Duodenal mucosa (tissue), 2 donors: Measurements from ENCODE around the gene RERE.
"Not testable (repeated sequence)": the region's sequence is repeated elsewhere in the genome, so short reads cannot be mapped to it uniquely, and the experiment has no call there.

Experiments
- H3K27ac ChIP-seq: one replicate; pipeline ENCODE4 v1.7.0; 2013; ENCODE audit warnings: low read depth, low read length
- H3K27me3 ChIP-seq, 2 donors: one replicate each; pipeline ENCODE4 v1.7.0; 2013; ENCODE audit warnings: low read length in 2 of 2, control low read depth in 1 of 2; ENCODE audit not compliant: insufficient read depth in 2 of 2, control insufficient read depth in 1 of 2
- H3K36me3 ChIP-seq, 2 donors: one replicate each; pipeline ENCODE4 v1.7.0; 2013; ENCODE audit warnings: low read length in 2 of 2, control low read depth in 1 of 2; ENCODE audit not compliant: insufficient read depth in 2 of 2, control insufficient read depth in 1 of 2
- H3K4me1 ChIP-seq, 2 donors: one replicate each; pipeline ENCODE4 v1.7.0; 2013; ENCODE audit warnings: low read length in 2 of 2, control low read depth in 1 of 2; ENCODE audit not compliant: insufficient read depth in 2 of 2, control insufficient read depth in 1 of 2
- H3K4me3 ChIP-seq, 2 donors: one replicate each; pipeline ENCODE4 v1.7.0; 2013; ENCODE audit warnings: low read length in 2 of 2, low read depth in 1 of 2
- H3K9ac ChIP-seq, 2 donors: one replicate each; pipeline ENCODE4 v1.7.0; 2013; ENCODE audit warnings: low read length in 2 of 2, low read depth in 1 of 2
- H3K9me3 ChIP-seq, 2 donors: one replicate each; pipeline ENCODE4 v1.7.0; 2013; ENCODE audit warnings: low read length in 2 of 2, control low read depth in 1 of 2; ENCODE audit not compliant: control insufficient read depth in 1 of 2

The RERE gene

GRCh38 chr1:8621785-8622348 is 195.6 kb downstream of the RERE start:
- H3K36me3 ChIP-seq, H3K27ac ChIP-seq, H3K4me1 ChIP-seq, H3K4me3 ChIP-seq, H3K9ac ChIP-seq, H3K9me3 ChIP-seq, H3K27me3 ChIP-seq: not testable (repeated sequence)

GRCh38 chr1:8621034-8621582 is 196.3 kb downstream of the RERE start:
- H3K4me3 ChIP-seq, H3K27ac ChIP-seq, H3K36me3 ChIP-seq, H3K9ac ChIP-seq, H3K27me3 ChIP-seq, H3K4me1 ChIP-seq, H3K9me3 ChIP-seq: not testable (repeated sequence)

- H3K4me1 ChIP-seq, H3K36me3 ChIP-seq, H3K9ac ChIP-seq, H3K27ac ChIP-seq, H3K27me3 ChIP-seq, H3K4me3 ChIP-seq, H3K9me3 ChIP-seq: not testable (repeated sequence)
Measured at GRCh38 chr1:8619917-8620502, 197.4 kb downstream of the RERE start.

GRCh38 chr1:8619419-8619818 is 198.0 kb downstream of the RERE start:
- not testable (repeated sequence) for H3K4me3 ChIP-seq, H3K36me3 ChIP-seq, H3K9ac ChIP-seq, H3K27me3 ChIP-seq, H3K27ac ChIP-seq, H3K9me3 ChIP-seq, H3K4me1 ChIP-seq

DNA sequence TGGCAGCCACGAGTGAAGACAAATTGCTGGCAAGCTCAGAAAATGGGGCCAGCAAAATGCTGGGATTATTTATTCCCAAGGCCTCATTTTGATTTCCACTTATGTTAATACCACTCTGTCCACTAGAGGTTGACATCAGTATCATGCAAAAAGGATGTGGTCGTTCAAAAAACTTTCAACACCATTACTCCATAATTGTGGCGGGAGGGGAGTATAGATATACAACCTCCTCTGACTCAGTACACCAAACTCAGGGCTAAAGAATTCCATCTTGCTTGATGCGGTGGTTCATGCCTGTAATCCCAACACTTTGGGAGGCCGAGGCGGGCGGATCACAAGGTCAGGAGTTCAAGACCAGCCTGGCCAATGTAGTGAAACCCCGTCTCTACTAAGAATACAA is 200.6 kb downstream of the RERE start:
- H3K36me3 ChIP-seq, H3K9me3 ChIP-seq, H3K4me3 ChIP-seq, H3K9ac ChIP-seq, H3K27ac ChIP-seq, H3K4me1 ChIP-seq, H3K27me3 ChIP-seq: not testable (repeated sequence)

DNA sequence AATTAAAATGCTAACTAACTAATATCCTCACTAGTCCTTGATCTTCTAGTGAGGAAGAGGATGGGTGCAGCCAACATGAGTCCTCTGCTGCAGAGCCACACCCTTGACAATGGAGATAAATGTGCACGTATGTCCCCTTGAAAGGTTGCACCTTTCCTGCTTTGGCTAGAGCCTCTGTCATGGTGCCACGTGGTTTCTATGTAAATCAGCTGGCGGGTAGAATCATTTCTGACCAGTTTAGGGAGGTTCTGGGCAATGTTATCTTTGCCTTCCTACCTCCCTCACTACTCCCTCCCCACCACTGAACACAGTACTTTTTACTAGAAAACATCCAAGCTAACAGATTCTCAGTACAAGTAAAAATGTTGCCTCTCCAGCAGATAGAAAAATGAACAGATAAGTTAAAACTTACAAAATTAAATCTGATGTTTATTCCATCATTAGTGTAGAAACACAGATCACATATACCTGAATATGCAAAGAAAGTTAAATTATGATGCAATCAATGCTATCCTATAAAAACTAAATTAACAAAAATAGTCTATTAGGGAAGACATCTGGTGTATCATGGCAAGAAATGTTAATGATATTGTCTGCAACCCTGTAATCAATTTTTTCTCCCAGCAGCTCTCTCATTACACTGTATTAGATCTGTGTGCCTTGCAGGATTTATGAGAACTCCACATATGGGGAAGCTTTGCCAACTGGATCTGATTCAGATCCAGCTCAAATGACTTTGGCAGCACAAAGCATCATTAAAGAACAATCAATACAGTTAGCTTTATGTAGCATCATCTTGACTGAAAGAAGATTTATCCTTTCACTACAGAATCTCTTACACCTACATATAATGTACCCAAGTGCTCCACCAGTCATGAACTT is 205.6 kb downstream of the RERE start:
- not testable (repeated sequence) for H3K27me3 ChIP-seq, H3K9ac ChIP-seq, H3K4me3 ChIP-seq, H3K27ac ChIP-seq, H3K4me1 ChIP-seq, H3K36me3 ChIP-seq, H3K9me3 ChIP-seq

DNA sequence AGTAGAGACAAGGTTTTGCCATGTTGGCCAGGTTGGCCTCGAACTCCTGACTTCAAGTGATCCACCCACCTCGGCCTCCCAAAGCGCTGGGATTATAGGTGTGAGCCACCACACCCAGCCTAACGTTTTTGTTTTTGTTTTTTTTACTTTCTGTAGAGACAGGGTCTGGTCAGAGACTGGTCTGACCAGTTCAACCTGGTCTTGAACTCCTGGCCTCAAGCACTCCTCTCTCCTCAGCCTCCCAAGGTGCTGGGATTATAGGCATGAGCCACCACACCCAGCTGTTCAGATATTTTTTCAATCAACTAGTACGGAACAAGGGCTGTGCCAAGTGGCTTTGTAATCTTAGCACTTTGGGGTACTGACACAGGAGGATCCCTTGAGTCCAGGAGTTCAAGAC is 209.5 kb downstream of the RERE start:
- Histone ChIP-seq H3K4me1 (peaks cover 0 to 4% of the 10 kb centered on the region in 2 donors), H3K9me3 (no peaks in the 10 kb centered on the region), H3K27me3 (no peaks in the 10 kb centered on the region), H3K36me3 (no peaks in the 10 kb centered on the region), H3K9ac (no peak overlapping the region), H3K4me3 (no peak overlapping the region), H3K27ac (no peak overlapping the region)

GRCh38 chr1:8604041-8604945 is 213.1 kb downstream of the RERE start:
- Histone ChIP-seq H3K27me3 (no peaks in the 10 kb centered on the region), H3K9ac (no peak overlapping the region), H3K4me1 (peaks cover 6% of the 10 kb centered on the region in 2 donors), H3K9me3 (no peaks in the 10 kb centered on the region), H3K27ac (no peak overlapping the region), H3K4me3 (no peak overlapping the region), H3K36me3 (peaks cover 0 to 3% of the 10 kb centered on the region in 2 donors)

- Histone ChIP-seq H3K4me3 (no peak overlapping the region), H3K4me1 (peaks cover 10 to 17% of the 10 kb centered on the region in 2 donors), H3K36me3 (peaks cover 0 to 3% of the 10 kb centered on the region in 2 donors), H3K9me3 (no peaks in the 10 kb centered on the region), H3K27ac (no peak overlapping the region), H3K9ac (no peak overlapping the region), H3K27me3 (no peaks in the 10 kb centered on the region)
Measured at GRCh38 chr1:8603220-8603616, 214.2 kb downstream of the RERE start.
